ENCODE measurements around the gene CRK.
"Not testable (repeated sequence)": the region's sequence is repeated elsewhere in the genome, so short reads cannot be mapped to it uniquely, and the experiment has no call there.

The CRK gene

GRCh38 chr17:1379930-1380313 lies 76.1 kb downstream of the CRK start:
- no peak for DNase-seq

- no peak for DNase-seq
Measured at GRCh38 chr17:1379208-1379929, 76.7 kb downstream of the CRK start.

GRCh38 chr17:1378476-1378860 lies 77.6 kb downstream of the CRK start:
- not testable (repeated sequence) for DNase-seq

- DNase-seq = no peak
Measured at GRCh38 chr17:1377334-1377733, 78.7 kb downstream of the CRK start.

- DNase-seq = no peak
Measured at GRCh38 chr17:1376061-1376460, 80.0 kb downstream of the CRK start.

- DNase-seq = no peak
Measured at GRCh38 chr17:1375615-1376014, 80.4 kb downstream of the CRK start.

- no peak for DNase-seq
Measured at GRCh38 chr17:1374431-1375177, 81.4 kb downstream of the CRK start.

GRCh38 chr17:1373707-1374237 lies 82.3 kb downstream of the CRK start:
- DNase-seq = no peak

- DNase-seq = no peak
Measured at GRCh38 chr17:1372618-1373017, 83.4 kb downstream of the CRK start.

GRCh38 chr17:1371893-1372590 lies 84.0 kb downstream of the CRK start:
- no peak for DNase-seq

Data from stimulated activated CD4-positive, alpha-beta T cell treated with anti-CD3 and anti-CD28 coated beads, Interleukin-1b, Interleukin-23, amount 100 ng/mL, for 48 hours (primary cell).